Superior temporal gyrus (tissue), 1 donor: ENCODE results near the gene CREG2.
A peak's percentile ranks its signal among the peaks of the same experiment; 100 is the strongest.

Experiments used
- DNase-seq: peaks from one replicate; pipeline ENCODE4 v3.0.0-alpha.2; 2016; ENCODE audit errors: extremely low spot score

Gene CREG2, protein sequence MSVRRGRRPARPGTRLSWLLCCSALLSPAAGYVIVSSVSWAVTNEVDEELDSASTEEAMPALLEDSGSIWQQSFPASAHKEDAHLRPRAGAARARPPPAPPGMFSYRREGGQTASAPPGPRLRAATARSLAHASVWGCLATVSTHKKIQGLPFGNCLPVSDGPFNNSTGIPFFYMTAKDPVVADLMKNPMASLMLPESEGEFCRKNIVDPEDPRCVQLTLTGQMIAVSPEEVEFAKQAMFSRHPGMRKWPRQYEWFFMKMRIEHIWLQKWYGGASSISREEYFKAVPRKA

DNA sequence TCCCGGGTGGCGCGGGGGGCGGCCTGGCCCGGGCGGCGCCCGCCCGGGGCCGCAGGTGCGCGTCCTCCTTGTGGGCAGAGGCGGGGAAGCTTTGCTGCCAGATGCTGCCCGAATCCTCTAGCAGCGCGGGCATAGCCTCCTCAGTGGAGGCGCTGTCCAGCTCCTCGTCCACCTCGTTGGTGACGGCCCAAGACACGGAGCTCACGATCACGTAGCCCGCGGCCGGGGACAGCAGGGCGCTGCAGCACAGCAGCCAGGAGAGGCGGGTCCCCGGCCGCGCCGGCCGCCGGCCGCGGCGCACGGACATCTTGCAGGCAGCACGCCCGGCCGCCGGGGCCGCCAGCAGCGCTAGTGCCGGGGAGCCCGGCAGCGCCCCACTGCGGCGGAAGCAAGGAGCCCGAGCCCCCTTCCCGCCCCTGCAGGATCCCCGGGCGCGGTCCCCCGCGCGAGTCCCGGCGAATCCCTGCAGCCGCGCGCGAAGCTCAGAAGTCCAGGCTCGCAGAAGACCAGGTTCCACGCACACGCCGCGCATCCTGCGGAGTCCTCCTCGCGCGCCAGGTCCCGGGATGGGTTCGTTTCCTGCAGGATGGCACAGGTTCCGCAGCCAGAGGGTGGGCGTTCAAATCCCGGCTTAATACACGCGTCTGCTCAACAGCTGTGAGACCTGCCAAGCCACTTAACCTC lies at the start of gene CREG2:
CREG2 (minus strand) TSS at position 353 of the 684 bp plus-strand sequence; CDS start at position 307, 46 bp downstream.
- peak; percentile 77 for DNase-seq

DNA sequence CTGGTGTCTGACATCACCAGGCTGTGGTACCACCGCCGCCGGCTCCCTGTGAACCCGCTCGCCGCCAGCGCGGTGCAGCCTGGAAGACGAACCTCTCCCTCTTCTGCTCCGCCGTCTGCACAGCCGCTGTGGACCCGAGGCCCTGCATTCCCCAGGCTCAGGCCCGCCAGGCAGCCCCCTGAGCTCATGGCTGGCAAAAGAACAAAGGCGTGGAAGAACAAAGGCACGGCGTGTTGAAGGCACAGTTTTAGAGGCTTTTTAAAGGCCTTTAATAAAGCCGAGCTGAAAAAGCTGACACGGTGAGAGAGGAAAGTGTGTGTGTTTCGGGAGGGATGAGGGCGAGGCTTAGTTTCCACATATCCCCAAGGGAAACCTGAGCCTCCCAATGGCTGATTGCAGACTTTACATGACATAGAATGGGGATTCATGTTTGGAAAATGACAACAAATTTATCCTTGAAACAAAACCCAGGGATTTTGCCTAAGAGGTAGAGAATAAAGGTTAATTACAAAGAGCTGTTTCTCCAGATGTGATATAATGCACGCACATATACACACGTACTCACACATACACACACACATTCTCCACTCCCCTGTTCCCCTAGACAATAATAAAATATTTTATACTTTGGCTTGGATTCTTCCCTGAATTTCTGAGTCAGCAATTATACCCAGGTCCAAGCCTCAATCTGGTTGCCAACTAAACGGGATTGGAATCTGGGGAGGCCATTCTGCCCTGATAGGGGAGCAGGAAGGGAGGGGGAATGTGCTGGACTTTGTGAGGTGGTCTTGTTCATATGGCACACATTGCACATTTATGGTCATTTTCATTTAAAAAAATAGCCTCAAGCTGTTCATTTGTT lies 47.9 kb upstream of the CREG2 start:
- no peak for DNase-seq

- DNase-seq = no peak
These were observed 46.2 kb upstream of the CREG2 start for GRCh38 chr2:101433465-101433864.

DNA sequence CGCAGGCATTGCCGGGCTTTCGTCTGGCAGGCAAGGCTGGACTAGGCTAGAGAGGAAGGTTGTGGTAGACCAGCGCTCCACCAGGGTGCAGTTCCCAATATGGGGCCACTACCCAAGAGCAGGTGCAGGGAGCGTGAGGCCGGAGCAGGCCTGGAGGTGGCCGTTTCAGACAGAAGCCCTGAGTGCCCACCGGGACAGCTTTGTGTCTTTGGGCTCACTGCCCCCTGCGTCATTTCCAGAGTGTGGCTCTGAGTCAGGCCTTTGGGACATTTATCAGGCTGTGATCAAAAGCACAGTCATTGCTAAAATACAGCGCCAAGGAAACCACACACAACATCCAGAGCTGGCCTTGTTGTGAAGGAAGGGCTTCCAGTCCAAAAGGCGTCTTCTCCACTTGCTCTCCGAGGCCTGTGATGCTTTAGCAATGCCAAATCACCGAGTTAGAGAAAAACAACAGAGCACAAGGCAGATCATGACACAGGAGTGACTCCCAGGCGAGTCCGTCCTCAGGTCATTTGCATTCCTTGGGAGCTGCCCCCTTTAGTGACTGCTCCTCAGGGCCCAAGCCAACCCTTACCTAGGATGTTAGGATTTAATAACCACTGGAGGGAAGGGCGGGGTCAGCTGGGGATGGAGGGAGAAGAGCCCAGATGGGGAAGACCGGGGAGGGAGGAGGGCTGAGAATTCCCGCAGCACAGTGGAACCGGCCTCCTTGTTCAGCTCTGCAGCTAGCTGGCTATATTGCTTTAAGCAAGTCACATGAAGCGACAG lies 45.3 kb upstream of the CREG2 start:
- DNase-seq = no peak

DNA sequence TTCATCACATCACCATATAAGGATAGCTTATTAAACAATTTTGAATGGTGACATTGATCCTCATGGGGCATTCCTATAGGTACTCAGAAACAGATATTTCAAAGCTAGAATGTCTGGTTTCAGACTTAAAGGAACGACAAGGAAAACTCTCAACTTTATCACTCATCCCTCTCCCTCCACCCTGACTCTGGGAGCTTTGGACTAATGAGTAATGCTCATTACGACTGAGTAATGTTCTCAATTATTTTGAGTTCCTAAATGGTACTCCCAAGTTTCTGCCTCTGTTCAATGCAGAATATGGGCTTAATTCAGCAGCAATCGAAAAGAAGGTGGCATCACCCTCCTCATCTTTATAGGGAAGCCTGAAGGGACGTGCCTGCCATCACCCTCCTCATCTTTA lies 44.2 kb upstream of the CREG2 start:
- DNase-seq = no peak

GRCh38 chr2:101430156-101430555 lies 42.9 kb upstream of the CREG2 start:
- DNase-seq = no peak

DNA sequence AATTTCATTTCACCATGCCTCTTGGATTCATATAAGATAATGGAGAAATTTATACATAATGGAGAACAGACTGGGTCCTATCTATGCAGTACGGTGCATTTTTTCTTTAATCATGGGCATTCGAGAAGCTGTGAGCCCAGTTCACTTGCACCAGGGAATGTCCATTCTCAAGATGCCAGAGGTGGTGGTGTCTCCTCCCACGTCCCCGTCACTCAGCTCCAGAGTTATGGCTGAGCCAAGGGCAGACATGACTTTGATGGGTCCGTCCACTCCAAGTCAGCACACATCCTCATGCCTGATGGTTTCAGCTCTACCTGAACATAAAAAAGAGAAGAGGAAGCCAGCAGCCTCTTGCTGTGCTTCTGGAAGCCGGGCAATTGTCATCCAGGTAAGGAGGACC lies 42.1 kb upstream of the CREG2 start:
- no peak for DNase-seq

DNA sequence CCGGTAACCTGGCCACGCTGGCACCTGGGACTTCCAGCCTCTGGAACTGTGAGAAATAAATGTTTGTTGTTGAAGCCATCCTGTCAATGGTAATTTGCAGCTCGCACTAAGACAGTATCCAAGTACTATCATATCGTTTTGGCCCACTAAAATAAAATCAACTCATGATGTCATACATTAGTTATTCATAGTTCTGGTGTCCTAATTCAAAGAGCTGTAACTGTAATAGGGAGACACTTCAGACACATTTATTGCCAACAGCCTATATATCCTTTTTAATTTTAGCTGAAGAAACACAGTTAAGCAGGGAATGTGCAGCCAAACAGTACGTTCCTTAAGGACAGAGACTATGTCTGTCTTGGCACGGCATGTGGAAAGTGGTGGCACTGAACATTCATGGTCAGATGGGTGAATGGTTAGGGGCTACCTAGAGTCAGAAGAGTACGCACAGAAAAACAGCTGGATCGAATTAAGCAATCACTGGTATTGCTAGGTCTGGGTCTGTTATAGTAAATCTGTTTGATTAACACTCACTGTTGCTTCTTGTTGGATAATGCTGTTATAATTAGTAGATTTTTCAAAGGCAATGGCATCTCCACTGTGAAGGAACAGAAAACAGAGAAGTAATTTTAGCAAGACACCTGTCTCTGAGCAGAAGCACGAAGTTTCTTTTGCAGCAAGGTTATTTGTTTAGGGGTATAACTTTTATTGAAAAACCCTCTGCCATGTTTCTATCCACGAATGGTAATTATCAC lies 41.3 kb upstream of the CREG2 start:
- DNase-seq = peak; percentile 44

- no peak for DNase-seq
These were observed 40.4 kb upstream of the CREG2 start for GRCh38 chr2:101427743-101428142.

- no peak for DNase-seq
These were observed 39.9 kb upstream of the CREG2 start for GRCh38 chr2:101427240-101427639.

DNA sequence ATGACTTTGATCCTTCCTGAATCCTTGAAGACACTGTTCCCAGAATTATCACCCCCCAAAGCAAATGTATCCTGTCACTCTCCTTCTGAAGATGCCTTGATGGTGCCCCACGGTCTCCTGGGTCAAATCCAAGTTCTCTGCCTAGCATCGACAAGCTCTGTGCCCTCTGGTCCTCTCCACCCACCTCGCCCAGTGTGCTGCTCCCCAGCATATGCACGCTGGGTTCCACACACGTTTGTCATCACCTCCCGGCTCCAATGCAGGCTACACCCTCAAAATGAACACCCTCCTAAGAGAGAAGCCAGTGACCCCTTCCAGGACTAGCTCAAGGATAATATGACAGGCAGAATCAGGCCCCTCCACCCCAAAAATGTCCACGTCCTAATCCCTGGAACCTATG lies 39.5 kb upstream of the CREG2 start:
- DNase-seq = no peak

DNA sequence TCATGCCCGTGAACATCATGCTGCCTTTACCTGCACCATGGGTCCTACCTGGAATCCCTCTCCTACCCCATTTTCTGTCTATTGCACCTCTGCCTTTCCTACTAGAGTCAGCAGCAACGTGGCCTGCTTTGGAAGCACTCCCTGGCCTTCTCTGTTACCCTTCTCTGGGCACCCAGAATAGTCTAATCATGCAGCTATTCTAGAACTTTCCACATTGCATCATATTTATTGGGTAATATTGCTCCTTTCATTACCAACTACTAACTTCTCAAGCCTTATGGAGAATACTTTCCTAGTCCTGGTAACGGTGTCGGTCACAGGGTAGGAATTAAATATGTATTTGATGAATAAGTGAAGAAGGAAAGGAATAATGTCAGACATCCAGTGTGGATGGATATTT lies 33.3 kb upstream of the CREG2 start:
- DNase-seq = no peak

DNA sequence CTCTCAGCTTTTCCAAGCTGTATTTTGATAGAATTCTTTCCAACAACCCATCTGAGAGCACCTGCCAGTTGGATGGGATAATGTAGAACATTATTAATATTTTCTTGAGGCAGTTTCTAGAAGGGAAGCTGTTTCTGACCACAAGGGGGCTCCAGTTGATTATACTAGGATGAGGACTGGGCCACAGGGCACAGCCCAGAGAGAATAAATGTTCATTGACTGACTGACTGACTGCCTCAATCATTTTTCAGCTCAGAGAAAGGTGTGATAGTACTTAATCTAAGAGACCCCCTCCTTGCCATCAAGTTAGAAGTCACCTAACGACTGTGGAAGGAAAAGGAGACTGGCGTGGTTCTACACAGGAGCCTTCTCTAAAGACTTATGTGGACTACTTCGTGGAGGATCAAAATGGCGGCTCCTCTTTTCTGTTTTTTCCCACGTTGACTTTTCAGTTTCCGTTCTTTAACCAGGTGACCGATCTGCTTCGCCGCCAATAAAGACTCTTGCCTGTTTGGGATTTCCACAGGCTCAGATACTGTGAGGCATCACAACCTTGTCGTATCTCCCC lies 31.9 kb upstream of the CREG2 start:
- DNase-seq = peak; percentile 78

DNA sequence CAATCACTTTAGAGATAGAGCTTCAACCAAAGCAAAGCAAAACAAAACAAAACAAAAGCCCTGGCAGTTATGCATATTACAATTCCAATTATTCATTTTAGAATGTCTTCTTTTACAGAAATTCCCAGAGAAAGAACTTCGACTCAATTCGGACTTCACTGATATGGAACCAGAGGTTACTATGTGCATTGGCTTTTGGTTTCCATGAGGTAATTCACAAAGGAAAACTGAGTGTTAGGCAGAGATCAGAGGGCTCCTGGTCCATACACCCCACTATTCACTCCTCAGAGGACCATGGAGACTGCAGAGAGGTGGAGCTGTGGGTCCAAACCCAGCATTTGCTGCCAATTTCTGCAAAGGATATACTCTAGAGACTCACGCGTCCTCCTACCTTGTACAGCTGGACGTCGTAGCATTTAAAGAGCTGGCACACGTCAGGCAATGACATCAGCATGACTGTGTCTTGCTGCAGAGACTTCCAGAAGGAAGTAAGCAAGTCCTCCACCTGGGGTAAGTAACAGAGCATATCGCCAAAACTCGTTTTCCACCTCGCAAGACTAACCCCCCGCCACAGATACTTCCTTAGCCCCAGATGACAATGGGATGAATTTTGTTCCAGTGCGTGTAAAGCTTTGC lies 31.3 kb upstream of the CREG2 start:
- no peak for DNase-seq

- DNase-seq = no peak
These were observed 29.3 kb upstream of the CREG2 start for GRCh38 chr2:101416609-101417008.

DNA sequence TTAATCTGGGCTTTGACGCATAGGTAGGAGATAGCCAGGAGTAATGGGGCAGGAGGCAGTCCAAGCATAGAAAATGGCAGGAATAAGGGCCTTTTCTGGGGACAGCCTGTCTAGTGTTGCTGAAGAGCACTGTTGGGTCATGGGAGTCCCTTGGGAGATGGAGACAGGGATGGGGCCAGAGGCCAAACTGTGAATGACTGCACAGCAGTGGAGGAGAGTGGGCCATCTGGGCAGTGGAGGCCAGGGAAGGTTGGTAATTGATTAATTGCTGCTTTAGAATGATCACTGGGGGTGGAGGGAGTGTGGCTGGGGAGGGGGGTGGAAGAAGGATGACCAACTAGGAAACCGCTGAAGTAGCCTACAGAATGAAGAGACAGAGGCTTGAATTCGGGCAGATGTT lies 28.6 kb upstream of the CREG2 start:
- no peak for DNase-seq

DNA sequence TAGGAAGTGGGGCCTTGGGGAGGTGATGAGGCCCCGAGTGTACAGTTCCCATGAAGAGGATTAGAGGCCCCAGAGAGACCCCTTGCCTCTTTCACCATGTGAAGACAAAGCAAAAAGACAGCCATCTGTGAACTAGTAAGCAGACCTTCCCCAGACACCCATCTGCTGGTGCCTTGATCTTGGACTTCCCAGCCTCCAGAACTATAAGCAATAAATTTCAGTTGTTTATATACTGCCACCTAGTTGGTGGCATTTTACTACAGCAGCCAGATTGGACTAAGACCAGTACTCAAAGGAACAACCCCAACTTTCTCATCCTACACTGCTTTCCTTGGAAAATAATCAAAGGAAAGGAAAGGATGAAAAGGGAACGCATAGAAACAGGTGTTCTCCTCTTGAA lies 27.9 kb upstream of the CREG2 start:
- DNase-seq = no peak

- DNase-seq = no peak
These were observed 24.9 kb upstream of the CREG2 start for GRCh38 chr2:101412092-101412694.

GRCh38 chr2:101410746-101411145 lies 23.4 kb upstream of the CREG2 start:
- no peak for DNase-seq

DNA sequence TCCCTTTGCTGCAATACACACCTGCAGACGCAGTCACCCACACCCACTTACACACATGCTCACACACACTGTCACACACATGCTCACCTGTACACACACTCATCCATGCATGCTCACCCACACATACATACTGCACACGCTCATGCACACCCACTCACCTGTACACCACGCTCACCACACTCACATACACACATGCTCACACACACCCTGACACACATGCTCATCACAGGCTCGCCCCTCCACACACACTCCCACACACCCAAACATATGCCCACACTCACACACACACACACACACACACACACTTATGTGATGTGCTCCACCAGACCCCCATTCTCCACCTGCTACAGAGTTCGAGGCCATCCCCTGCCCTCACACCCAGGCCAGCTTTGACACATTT lies 22.8 kb upstream of the CREG2 start:
- no peak for DNase-seq
